HEK293T (cell line): ENCODE measurements around the gene DLEU7.

Experiments
- ARNT ChIP-seq: fragments of 450-650 bp; IDR thresholded peaks from 2 replicates; pipeline ENCODE4 v1.6.1; 2017; ENCODE audit warnings: mild to moderate bottlenecking
- ELF4 ChIP-seq: fragments of 450-650 bp; IDR thresholded peaks from 2 replicates; pipeline ENCODE4 v1.6.1; 2017; ENCODE audit warnings: antibody characterized with exemption
- TARDBP ChIP-seq: fragments of 450-650 bp; IDR thresholded peaks from 2 replicates; pipeline ENCODE4 v1.6.1; 2016

- TF ChIP-seq ELF4: no peak
- TF ChIP-seq TARDBP: no peak
- TF ChIP-seq ARNT: no peak
Measured at GRCh38 chr13:50829896-50830295, 13.6 kb downstream of the DLEU7 start.
